HL-60 (cell line): Measurements from ENCODE around the gene HDAC7.

ENCODE experiments used
- SPI1 ChIP-seq: IDR thresholded peaks from 2 replicates; pipeline ENCODE4 v1.6.1; 2012; ENCODE audit warnings: low read depth, mild to moderate bottlenecking, borderline replicate concordance
- TF ChIP-seq, protein P1 (sequence below): IDR thresholded peaks from one replicate; pipeline ENCODE4 v1.5.1; 2011; ENCODE audit warnings: low read length, control low read depth, inconsistent platforms; ENCODE audit not compliant: insufficient read depth

DNA sequence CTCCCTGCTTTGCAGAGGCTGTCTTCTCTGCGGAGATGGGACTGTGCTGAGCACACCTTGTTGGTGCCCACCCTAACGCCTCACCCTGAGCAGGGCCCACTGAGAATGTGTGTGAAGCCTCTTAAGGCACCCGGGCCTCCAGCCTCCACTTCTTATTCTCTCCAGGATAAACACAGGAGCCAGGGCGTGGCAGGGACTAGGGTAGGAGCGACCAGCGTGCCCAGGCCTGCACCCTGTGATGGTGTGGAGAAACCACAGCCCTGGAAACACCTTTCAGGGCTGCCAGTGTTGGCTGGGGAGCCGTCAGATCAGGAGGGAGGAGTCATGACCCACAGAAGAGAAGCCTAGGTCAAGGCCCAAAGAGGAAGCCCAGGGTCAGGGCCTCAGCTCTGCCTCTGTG is 43.8 kb upstream of the HDAC7 start:
- TF ChIP-seq, protein P1, sequence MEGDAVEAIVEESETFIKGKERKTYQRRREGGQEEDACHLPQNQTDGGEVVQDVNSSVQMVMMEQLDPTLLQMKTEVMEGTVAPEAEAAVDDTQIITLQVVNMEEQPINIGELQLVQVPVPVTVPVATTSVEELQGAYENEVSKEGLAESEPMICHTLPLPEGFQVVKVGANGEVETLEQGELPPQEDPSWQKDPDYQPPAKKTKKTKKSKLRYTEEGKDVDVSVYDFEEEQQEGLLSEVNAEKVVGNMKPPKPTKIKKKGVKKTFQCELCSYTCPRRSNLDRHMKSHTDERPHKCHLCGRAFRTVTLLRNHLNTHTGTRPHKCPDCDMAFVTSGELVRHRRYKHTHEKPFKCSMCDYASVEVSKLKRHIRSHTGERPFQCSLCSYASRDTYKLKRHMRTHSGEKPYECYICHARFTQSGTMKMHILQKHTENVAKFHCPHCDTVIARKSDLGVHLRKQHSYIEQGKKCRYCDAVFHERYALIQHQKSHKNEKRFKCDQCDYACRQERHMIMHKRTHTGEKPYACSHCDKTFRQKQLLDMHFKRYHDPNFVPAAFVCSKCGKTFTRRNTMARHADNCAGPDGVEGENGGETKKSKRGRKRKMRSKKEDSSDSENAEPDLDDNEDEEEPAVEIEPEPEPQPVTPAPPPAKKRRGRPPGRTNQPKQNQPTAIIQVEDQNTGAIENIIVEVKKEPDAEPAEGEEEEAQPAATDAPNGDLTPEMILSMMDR: no peak
- no peak for TF ChIP-seq SPI1
